GM18909 (cell line): ENCODE results near the gene ODAPH.
"Not testable (repeated sequence)": the region's sequence is repeated elsewhere in the genome, so short reads cannot be mapped to it uniquely, and the experiment has no call there.

ENCODE experiments used
- ATAC-seq: cut with Tn5 transposase; IDR thresholded peaks from one replicate; pipeline ENCODE4 v1.9.1; 2021; ENCODE audit warnings: mild to moderate bottlenecking; ENCODE audit not compliant: unreplicated experiment, poor library complexity

The ODAPH gene

GRCh38 chr4:75544220-75544619, 11.6 kb upstream of the ODAPH start:
- ATAC-seq: not testable (repeated sequence)

DNA sequence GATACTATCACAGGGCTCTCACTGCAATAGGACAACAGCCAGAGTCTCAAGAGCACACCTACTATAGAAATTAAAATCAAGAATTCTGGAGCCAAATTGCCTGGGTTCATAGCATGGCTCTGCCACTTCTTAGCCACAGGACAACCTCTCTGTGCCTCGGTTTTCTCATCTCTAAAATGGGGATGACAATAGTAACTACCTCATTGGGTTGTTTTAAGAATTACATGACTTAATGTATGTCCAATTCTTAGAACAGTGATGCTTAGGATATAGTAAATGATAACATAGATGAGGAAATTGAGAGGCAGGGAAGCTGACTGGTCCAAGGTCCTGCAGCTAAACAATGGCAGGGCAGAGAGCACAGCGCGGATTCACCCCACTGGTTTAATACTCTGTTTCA, 11.0 kb upstream of the ODAPH start:
- ATAC-seq: no peak

DNA sequence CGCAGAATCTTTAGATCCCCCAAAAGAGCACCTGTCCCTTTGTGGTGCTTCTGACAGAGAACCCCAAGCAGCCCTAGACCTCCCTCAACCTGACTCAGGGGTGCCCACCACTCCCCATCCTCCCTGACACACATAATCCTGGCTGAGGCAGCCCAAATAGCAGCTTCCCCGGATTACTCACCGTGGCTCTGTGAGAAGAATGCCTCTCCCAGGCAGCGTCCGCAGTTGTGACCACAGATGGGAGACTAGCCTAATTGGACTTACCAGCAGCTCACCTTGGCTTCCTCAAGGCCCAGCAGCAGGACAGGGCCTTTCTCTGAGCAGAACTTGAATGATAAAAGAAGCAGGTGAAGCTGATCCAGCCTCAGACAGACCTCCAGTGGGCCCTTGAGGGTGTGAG, 10.3 kb upstream of the ODAPH start:
- no peak for ATAC-seq

DNA sequence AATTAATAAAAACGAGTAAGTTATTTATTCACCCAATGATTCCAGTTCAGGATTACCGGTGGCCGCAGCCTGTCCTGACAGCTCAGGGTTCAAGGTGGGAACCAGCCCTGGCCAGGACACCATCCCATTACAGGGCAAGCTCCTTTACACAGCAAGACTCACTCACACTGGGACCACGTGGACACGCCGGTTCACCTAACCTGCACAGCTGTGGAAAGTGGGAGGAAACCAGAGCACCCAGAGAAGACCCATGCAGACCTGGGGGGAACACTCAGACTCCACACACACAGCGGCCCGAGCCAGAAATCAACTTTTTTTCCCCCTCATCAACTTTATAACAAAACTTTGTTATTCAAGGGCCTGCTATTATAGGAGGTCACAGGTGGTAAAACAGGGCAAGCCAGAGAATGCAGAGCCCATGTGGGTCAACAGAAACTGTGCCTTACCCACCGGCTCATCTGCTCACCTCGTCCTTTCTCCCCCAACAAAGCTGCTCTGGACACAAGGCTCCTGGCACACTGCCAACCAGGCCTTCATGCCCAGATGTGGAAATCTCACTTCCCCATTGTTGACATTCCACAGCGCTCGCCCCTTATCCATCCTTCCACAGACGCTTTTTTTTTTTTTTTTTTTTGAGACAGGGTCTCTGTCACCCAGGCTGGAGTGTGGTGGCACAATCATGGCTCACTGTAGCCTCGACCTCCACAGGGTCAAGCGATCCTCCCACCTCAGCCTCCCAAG, 8.0 kb upstream of the ODAPH start:
- no peak for ATAC-seq

DNA sequence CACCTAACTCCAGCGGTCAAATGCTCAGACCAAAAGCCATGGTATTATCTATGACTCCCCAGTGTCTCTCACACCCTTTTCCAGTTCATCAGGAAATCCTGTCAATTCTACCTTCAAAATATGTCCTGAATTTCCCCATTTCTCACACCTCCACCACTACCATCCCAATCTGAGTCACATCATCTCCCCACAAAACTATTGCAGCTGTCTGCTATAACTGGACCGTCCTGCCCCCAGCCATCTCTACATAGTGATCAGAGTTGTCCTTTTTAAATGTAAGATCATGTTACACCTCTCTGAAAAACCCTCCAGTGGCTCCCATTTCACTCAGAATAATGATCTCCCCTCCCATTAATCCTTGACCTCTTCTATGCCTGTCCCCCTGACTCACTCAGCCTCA, 6.8 kb upstream of the ODAPH start:
- no peak for ATAC-seq

DNA sequence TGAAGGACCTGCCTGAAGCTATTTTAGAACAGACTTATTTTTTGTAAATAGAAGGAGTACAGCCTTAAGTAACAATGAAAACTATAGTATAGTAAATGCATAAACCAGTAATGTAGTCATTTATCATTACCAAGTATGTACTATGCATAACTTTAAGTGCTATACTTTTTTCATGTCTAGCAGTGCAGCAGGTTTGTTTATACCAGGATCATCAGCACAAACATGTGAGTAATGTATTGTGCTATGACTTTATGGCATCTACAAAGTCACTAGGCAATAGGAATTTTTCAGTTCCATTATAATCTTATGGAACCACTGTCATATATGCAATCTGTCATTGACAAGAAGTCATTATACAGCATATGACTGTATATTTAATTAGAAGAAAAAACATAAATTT, 3.4 kb upstream of the ODAPH start:
- ATAC-seq: no peak

DNA sequence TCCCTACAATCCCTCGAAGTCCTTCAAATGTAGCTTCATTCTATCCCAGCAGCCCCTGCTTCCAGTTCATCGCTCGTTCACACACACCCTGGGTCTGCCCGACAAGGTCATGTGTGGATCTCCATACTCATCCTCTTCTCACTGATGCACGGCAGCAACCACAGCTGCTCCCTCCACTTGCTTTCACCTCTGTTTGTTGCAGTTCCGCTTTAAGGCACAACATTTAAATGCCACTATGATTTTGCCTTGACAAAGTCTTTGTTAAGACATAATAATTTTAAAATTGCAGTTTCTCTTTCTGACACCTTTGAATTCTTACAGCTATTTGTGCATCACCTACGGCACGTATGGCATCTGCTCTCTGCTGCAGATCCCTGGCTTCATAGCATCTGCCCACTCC, 1.8 kb downstream of the ODAPH start:
- ATAC-seq: no peak

- no peak for ATAC-seq
Measured at GRCh38 chr4:75561789-75562188, 5.9 kb downstream of the ODAPH start.

DNA sequence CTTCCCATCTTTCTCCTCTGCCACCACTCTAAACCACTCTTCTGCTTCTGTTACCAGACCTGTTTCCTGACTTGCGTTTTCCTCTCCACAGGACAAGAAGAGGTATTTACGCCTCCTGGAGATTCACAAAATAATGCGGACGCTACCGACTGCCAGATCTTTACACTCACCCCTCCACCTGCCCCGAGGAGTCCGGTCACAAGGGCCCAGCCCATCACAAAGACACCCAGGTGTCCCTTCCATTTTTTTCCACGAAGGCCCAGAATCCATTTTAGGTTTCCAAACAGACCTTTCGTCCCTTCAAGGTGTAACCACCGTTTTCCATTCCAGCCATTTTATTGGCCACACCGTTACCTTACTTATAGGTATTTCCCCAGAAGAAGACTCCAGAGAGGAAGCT, 8.2 kb downstream of the ODAPH start:
- ATAC-seq: no peak

DNA sequence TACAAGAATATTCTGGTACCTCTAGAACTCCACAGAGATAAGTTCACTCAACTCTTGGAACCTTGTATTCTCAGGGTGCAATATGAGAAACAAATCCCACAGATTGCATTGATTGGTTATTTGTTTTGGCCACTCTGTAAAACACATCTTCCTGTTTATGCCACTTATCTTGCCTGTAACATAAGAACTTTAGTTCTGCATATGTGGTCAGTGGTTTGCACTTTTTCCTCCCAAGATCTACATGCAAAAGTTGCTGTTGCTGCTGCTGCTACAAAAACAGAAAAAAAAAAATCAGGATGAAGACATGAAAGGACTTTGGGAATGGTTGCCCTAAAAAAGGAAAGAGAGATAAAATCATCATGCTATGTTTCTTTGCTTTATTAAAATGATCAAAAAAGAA, 9.6 kb downstream of the ODAPH start:
- no peak for ATAC-seq

- no peak for ATAC-seq
Measured at GRCh38 chr4:75566911-75567310, 11.0 kb downstream of the ODAPH start.

- ATAC-seq: no peak
Measured at GRCh38 chr4:75567725-75568124, 11.9 kb downstream of the ODAPH start.

DNA sequence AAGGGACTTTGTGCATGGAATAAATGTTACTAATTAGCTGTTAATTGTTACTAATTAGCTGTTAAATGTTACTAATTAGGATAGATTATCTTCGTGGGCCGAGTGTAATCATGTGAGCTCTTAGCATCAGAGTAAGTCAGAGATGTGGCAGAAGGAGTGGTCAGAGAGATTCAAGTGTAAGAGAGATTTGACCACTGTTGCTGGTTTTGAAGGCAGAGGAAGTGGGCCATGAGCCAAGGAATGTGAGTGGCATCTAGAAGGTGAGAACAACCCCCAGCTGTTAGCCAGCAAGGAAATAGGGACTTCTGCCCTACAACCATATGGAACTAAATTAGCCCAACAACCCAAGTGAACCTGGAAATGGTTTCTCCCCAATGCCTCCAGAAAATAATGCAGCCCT, 28.2 kb downstream of the ODAPH start:
- no peak for ATAC-seq

- ATAC-seq: no peak
Measured at GRCh38 chr4:75593393-75593792, 37.5 kb downstream of the ODAPH start.

GRCh38 chr4:75596061-75596460, 40.2 kb downstream of the ODAPH start:
- ATAC-seq: no peak

DNA sequence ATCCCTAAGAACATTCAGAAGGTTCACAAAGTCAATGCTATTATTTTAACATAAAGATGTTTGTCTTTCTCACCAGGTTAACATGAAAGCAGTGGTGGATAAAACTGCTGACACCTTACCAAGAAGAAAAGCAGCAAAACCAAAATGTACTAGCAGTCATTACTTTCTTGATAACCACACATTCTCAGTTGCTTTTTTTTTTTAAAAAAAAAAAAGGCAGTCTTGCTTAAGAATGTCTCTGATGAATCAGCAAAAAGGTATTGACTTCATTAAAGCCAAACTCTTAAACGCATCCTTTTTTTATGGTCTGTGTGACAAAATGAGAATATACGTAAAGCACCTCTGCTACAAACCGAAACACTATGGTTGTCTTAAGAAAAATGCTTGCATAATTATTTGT, 42.5 kb downstream of the ODAPH start:
- ATAC-seq: no peak

- ATAC-seq: no peak
Measured at GRCh38 chr4:75599647-75600046, 43.8 kb downstream of the ODAPH start.

DNA sequence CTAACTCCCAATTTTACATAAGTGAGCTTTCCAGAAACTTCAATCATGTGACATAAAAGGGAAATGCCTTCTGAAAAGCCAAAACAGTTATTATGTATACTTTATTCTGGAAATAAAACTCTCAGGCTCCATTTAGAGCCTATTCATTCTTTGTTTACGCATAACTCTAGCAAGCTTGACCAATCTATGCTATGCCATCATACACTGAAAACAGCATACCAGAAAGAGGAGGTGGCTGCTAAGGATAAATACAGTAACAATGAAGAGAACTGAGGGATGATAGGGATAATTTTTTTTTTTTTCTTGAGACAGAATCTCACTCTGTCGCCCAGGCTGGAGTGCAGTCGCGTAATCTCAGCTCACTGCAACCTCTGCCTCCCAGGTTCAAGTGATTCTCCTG, 50.1 kb downstream of the ODAPH start:
- ATAC-seq: no peak

GRCh38 chr4:75612306-75612705, 56.4 kb downstream of the ODAPH start:
- ATAC-seq: no peak
